ENCODE results near the gene RANBP10. TPM values are rescaled to one million over a fixed set of nuclear protein-coding genes. Genes with fewer than 3 reads are reported as not detected.
"Not testable (repeated sequence)": the region's sequence is repeated elsewhere in the genome, so short reads cannot be mapped to it uniquely, and the experiment has no call there.

RANBP10 gene
- total RNA-seq, 1 donor from 2014 or later = 21.7 TPM

DNA sequence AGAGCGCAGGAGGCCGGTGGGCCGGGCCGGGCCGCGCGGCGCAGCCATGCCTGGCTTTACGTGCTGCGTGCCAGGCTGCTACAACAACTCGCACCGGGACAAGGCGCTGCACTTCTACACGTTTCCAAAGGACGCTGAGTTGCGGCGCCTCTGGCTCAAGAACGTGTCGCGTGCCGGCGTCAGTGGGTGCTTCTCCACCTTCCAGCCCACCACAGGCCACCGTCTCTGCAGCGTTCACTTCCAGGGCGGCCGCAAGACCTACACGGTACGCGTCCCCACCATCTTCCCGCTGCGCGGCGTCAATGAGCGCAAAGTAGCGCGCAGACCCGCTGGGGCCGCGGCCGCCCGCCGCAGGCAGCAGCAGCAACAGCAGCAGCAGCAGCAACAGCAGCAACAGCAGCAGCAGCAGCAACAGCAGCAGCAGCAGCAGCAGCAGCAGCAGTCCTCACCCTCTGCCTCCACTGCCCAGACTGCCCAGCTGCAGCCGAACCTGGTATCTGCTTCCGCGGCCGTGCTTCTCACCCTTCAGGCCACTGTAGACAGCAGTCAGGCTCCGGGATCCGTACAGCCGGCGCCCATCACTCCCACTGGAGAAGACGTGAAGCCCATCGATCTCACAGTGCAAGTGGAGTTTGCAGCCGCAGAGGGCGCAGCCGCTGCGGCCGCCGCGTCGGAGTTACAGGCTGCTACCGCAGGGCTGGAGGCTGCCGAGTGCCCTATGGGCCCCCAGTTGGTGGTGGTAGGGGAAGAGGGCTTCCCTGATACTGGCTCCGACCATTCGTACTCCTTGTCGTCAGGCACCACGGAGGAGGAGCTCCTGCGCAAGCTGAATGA lies 36.4 kb upstream of the RANBP10 start:
- no peaks in the 10 kb centered on the region for H3K36me3 Mint-ChIP-seq (ENCODE audit: low read depth)
- peak overlapping the region; percentile 88 for H3K4me3 Mint-ChIP-seq
- TF ChIP-seq, protein P1, sequence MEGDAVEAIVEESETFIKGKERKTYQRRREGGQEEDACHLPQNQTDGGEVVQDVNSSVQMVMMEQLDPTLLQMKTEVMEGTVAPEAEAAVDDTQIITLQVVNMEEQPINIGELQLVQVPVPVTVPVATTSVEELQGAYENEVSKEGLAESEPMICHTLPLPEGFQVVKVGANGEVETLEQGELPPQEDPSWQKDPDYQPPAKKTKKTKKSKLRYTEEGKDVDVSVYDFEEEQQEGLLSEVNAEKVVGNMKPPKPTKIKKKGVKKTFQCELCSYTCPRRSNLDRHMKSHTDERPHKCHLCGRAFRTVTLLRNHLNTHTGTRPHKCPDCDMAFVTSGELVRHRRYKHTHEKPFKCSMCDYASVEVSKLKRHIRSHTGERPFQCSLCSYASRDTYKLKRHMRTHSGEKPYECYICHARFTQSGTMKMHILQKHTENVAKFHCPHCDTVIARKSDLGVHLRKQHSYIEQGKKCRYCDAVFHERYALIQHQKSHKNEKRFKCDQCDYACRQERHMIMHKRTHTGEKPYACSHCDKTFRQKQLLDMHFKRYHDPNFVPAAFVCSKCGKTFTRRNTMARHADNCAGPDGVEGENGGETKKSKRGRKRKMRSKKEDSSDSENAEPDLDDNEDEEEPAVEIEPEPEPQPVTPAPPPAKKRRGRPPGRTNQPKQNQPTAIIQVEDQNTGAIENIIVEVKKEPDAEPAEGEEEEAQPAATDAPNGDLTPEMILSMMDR (conservative IDR thresholded peaks at IDR 0.05) = peak; percentile 50
- H3K4me1 Mint-ChIP-seq = peaks cover 45% of the 10 kb centered on the region
- peak; percentile 49 for DNase-seq (ENCODE audit: low read depth, low spot score)
- H3K9me3 Mint-ChIP-seq = no peaks in the 10 kb centered on the region
- no peaks in the 10 kb centered on the region for H3K27me3 Mint-ChIP-seq (ENCODE audit: low read depth)
- H3K27ac Mint-ChIP-seq (ENCODE audit: unreplicated experiment) = peak overlapping the region; percentile 89

DNA sequence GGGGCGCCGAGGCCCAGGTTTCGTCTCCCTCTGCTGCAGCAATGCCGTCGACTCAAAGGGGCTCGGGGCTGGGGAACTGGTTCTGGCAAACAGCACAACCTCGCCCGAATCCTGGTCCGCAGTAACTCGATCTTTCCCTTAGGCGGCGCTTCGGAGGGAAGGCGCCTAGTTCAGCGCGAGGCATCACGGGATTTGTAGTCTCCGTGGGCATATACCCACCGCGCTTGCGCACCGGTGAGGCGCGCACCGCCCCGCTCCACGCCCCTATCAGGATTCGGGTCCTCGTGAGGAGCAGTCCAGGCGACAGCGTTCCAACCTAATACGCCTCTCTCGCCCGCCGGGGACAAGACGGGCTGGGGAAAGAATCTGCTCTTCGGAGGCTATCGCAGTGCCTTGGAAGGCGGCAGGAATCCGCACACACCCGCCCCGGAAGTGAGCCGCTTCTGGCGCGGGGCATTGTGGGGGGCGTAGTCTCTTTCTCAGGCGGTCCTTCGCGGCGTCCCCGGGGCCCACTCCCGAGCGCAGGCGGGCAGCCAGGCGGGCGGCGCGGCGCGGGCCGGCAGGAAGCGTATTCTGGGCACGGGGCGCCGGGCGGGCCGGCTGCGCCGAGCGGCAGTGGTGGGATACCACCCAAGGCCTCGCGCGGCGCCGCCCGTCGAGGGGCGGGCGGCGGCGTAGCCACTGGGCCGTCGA lies 35.6 kb upstream of the RANBP10 start, which contains the start of gene THAP11:
THAP11 (plus strand) TSS at position 505 of the 693 bp plus-strand sequence. CDS start 235 bp downstream, outside the sequence.
- TF ChIP-seq, protein P1 (conservative IDR thresholded peaks at IDR 0.05) = peak; percentile 76
- no peaks in the 10 kb centered on the region for H3K9me3 Mint-ChIP-seq
- H3K36me3 Mint-ChIP-seq (ENCODE audit: low read depth) = no peaks in the 10 kb centered on the region
- peak within 1 kb of the TSS; percentile 97 for H3K4me3 Mint-ChIP-seq
- DNase-seq (ENCODE audit: low read depth, low spot score) = peak; percentile 98
- no peaks in the 10 kb centered on the region for H3K27me3 Mint-ChIP-seq (ENCODE audit: low read depth)
- peaks cover 42% of the 10 kb centered on the region for H3K4me1 Mint-ChIP-seq
- H3K27ac Mint-ChIP-seq (ENCODE audit: unreplicated experiment) = peak within 1 kb of the TSS; percentile 98

- Mint-ChIP-seq H3K4me1 (peaks cover 42% of the 10 kb centered on the region), H3K4me3 (peak overlapping the region; percentile 97), H3K27ac (ENCODE audit: unreplicated experiment) (peak overlapping the region; percentile 93), H3K27me3 (ENCODE audit: low read depth) (no peaks in the 10 kb centered on the region), H3K9me3 (no peaks in the 10 kb centered on the region), H3K36me3 (ENCODE audit: low read depth) (no peaks in the 10 kb centered on the region)
- DNase-seq (ENCODE audit: low read depth, low spot score) = no peak
- TF ChIP-seq, protein P1 (conservative IDR thresholded peaks at IDR 0.05) = no peak
Measured at GRCh38 chr16:67841198-67841815, 34.9 kb upstream of the RANBP10 start.

- Mint-ChIP-seq H3K4me1 (peaks cover 19% of the 10 kb centered on the region), H3K4me3 (peak overlapping the region; percentile 52), H3K27ac (ENCODE audit: unreplicated experiment) (no peak overlapping the region), H3K9me3 (no peaks in the 10 kb centered on the region), H3K27me3 (ENCODE audit: low read depth) (no peaks in the 10 kb centered on the region), H3K36me3 (ENCODE audit: low read depth) (no peaks in the 10 kb centered on the region)
- TF ChIP-seq, protein P1 (conservative IDR thresholded peaks at IDR 0.05) = no peak
- DNase-seq (ENCODE audit: low read depth, low spot score) = no peak
Measured at GRCh38 chr16:67837811-67838210, 31.5 kb upstream of the RANBP10 start.

GRCh38 chr16:67837190-67837589 lies 30.8 kb upstream of the RANBP10 start:
- H3K4me3 Mint-ChIP-seq; H3K36me3 Mint-ChIP-seq (ENCODE audit: low read depth); H3K27me3 Mint-ChIP-seq (ENCODE audit: low read depth); H3K27ac Mint-ChIP-seq (ENCODE audit: unreplicated experiment); DNase-seq (ENCODE audit: low read depth, low spot score); H3K9me3 Mint-ChIP-seq: not testable (repeated sequence)
- H3K4me1 Mint-ChIP-seq = peaks cover 23% of the 10 kb centered on the region
